Ascending aorta (tissue), 2 donors: Measurements from ENCODE around the gene CYB5R3. TPM values are rescaled to one million over a fixed set of nuclear protein-coding genes. Genes with fewer than 3 reads are reported as not detected.
A peak's percentile ranks its signal among the peaks of the same experiment; 100 is the strongest.
"Not testable (repeated sequence)": the region's sequence is repeated elsewhere in the genome, so short reads cannot be mapped to it uniquely, and the experiment has no call there.

Experiments used
- DNase-seq, 2 donors: peaks; one replicate each; pipeline ENCODE4 v3.0.0-alpha.2; 2019; ENCODE audit warnings: low spot score in 2 of 2
- H3K27ac ChIP-seq, 2 donors: fragments of 200-600 bp; sonication (generic); one replicate each; pipeline ENCODE4 v1.5.1; 2016 to 2017; ENCODE audit warnings: mild to moderate bottlenecking in 1 of 2
- H3K27me3 ChIP-seq: fragments of 200-600 bp; sonication (generic); one replicate; pipeline ENCODE4 v1.5.1; 2017
- H3K36me3 ChIP-seq, 2 donors: fragments of 200-600 bp; sonication (generic); one replicate each; pipeline ENCODE4 v1.5.1; 2016
- H3K4me1 ChIP-seq, 2 donors: fragments of 200-600 bp; sonication (generic); one replicate each; pipeline ENCODE4 v1.5.1; 2016 to 2017; ENCODE audit warnings: mild to moderate bottlenecking in 1 of 2
- H3K4me3 ChIP-seq, 2 donors: fragments of 200-600 bp; sonication (generic); one replicate each; pipeline ENCODE4 v1.5.1; 2016 to 2017; ENCODE audit warnings: mild to moderate bottlenecking in 1 of 2
- H3K9me3 ChIP-seq, 2 donors: fragments of 200-600 bp; sonication (generic); one replicate each; pipeline ENCODE4 v1.5.1; 2016
- intact Hi-C: fragments of 100-400 bp; cut with DNase I; formaldehyde crosslinking; loops from one replicate; pipeline ENCODE4 v1.15.1; 2023
- total RNA-seq: library from RNA; depleted of rRNA; stranded (reverse); fragments of >200 nt; gene quantifications from one replicate; pipeline ENCODE4 v1.1.0, GENCODE V29; 2016
- TF ChIP-seq, protein P1 (sequence below), 3 experiments: fragments of 200-600 bp in 2 of 3; fragments of 450-650 bp in 1 of 3; sonication (generic) in 2 of 3; IDR thresholded peaks; one replicate each; pipeline ENCODE4 v1.5.1; 2016 to 2019; ENCODE audit warnings: antibody characterized with exemption in 3 of 3, mild to moderate bottlenecking in 1 of 3, moderate library complexity in 1 of 3

The CYB5R3 gene
- total RNA-seq, 1 donor from 2014 or later = 455 TPM

DNA sequence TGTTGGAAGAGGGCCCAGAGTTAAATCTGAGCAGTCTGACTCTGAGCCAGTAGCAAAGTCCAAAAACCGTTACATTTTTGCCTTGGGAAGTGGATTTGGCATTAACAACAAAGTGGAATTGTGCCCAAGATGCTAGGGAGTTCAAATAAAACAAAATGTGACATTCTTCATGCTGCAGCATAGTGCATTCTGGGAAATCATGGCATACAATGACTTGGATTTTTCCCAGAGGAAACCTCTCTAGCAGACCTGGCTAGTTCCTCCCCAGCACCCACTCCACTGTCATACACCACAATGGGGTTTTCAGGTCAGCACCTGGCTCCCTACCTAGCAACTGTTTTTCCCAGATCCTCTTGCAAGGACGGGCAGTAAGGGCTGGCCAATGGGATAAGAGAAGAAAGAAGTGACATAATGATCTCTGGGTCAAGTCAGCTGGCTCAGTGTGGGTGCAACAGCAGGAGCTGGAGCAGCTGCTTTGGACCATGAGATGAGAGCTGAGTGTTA, 24.8 kb upstream of the CYB5R3 start:
- Histone ChIP-seq H3K4me3 (no peak overlapping the region), H3K9me3 (no peaks in the 10 kb centered on the region), H3K27ac (peak overlapping the region; percentile 49 to 59), H3K4me1 (peaks cover 6 to 50% of the 10 kb centered on the region in 2 donors), H3K27me3 (no peaks in the 10 kb centered on the region), H3K36me3 (no peaks in the 10 kb centered on the region)
- intact Hi-C loops = no loop called here
- TF ChIP-seq, protein P1, sequence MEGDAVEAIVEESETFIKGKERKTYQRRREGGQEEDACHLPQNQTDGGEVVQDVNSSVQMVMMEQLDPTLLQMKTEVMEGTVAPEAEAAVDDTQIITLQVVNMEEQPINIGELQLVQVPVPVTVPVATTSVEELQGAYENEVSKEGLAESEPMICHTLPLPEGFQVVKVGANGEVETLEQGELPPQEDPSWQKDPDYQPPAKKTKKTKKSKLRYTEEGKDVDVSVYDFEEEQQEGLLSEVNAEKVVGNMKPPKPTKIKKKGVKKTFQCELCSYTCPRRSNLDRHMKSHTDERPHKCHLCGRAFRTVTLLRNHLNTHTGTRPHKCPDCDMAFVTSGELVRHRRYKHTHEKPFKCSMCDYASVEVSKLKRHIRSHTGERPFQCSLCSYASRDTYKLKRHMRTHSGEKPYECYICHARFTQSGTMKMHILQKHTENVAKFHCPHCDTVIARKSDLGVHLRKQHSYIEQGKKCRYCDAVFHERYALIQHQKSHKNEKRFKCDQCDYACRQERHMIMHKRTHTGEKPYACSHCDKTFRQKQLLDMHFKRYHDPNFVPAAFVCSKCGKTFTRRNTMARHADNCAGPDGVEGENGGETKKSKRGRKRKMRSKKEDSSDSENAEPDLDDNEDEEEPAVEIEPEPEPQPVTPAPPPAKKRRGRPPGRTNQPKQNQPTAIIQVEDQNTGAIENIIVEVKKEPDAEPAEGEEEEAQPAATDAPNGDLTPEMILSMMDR (IDR thresholded peaks at IDR 0.05) = no peak
- no peak for DNase-seq

DNA sequence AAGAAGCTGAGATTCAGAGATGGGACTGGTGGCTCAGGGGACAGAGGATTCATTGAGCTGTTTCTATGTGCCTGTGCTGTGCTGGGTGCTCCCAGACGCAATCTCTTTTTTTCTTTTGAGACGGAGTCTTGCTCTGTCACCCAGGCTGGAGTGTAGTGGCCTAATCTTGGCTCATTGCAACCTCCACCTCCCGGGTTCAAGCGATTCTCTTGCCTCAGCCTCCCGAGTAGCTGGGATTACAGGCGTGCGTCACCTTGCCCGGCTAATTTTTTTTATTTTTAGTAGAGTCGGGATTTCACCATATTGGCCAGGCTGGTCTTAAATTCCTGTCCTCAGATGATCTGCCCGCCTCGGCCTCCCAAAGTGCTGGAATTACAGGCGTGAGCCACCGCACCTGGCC, 23.9 kb upstream of the CYB5R3 start:
- H3K4me3 ChIP-seq, intact Hi-C loops, H3K27me3 ChIP-seq, DNase-seq, H3K9me3 ChIP-seq, H3K36me3 ChIP-seq: not testable (repeated sequence)
- Histone ChIP-seq H3K27ac (peak overlapping the region in 1 of 2 donors; percentile 59), H3K4me1 (peaks cover 6 to 47% of the 10 kb centered on the region in 2 donors)

DNA sequence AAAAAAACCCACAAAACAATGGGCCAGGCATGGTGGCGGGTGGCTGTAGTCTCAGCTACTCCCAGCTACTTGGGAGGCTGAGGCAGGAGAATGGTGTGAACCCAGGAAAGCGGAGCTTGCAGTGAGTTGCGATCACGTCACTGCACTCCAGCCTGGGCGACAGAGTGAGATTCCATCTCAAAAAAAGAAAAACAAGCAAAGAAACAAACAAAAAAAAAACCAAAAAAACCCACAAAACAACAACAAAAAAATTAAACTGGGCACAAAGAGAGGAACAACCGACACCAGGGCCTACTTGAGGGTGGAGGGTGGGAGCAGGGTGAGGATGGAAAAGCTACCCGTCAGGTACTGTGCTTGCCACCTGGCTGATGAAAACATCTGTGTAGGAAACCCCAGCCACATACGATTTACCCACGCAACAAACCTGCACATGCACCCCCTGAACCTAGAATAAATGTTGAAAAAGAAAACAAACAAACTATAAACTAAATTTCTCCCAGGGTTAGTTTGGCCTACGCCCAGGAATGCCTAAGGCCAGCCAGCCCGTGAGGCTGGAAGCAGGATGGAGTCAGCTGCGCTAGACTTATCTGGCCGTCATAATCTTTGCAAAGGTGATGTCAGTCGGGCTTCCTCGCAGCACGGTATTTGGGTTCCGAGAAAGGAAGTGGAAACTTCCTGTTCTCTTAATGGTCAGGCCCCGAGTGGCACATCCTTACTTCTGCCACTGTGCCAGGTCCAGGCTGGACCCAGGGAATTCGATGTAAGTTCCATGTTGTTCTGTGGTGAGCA, 21.9 kb upstream of the CYB5R3 start:
- H3K27ac ChIP-seq = peak overlapping the region; percentile 19 to 51
- DNase-seq = no peak
- no peaks in the 10 kb centered on the region for H3K9me3 ChIP-seq
- intact Hi-C loops = no loop called here
- no peaks in the 10 kb centered on the region for H3K36me3 ChIP-seq
- no peaks in the 10 kb centered on the region for H3K27me3 ChIP-seq
- TF ChIP-seq, protein P1 (IDR thresholded peaks at IDR 0.05) = no peak
- no peak overlapping the region for H3K4me3 ChIP-seq
- peaks cover 0 to 27% of the 10 kb centered on the region in 2 donors for H3K4me1 ChIP-seq

DNA sequence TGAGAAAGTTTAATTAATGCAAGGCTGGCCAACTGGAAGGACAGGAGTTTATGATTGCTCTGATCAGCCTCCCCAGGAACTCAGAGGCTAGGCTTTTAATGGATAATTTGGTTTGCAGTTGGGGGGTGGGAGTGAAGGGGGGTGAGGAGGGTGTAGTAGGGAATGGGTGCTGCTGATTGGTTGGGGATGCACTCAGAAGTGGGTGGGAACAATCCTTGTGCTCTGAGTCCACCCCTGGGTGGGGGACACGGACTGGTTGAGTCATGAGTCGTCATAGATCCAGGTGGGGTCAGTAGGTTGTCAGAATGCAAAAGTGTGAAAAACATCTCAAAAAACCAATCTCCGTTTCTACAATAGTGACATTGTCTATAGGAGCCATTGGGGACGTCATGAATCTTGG, 20.9 kb upstream of the CYB5R3 start:
- intact Hi-C loops = no loop called here
- DNase-seq = no peak
- Histone ChIP-seq H3K27me3 (no peaks in the 10 kb centered on the region), H3K36me3 (no peaks in the 10 kb centered on the region), H3K27ac (no peak overlapping the region), H3K4me1 (peaks cover 0 to 17% of the 10 kb centered on the region in 2 donors), H3K9me3 (no peaks in the 10 kb centered on the region), H3K4me3 (no peak overlapping the region)
- TF ChIP-seq, protein P1 (IDR thresholded peaks at IDR 0.05) = no peak

DNA sequence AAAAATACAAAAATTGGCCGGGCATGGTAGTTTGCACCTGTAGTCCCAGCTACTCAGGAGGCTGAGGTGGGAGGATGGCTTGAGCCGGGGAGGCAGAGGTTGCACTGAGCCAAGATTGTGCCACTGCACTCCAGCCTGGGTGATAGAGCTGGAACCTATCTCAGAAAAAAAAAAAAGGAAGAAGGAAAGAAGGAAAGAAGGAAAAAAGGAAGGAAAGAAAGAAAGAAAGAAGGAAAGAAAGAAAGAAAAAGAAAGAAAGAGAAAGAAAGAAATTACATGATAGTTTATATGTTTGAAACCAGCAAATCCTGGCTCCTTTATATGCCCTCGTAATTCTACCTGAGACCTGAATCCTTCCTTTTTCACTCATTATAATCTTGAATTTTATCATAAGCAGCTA, 17.2 kb upstream of the CYB5R3 start:
- H3K27ac ChIP-seq, DNase-seq, H3K4me1 ChIP-seq, H3K36me3 ChIP-seq, H3K27me3 ChIP-seq, intact Hi-C loops, H3K4me3 ChIP-seq, H3K9me3 ChIP-seq: not testable (repeated sequence)

DNA sequence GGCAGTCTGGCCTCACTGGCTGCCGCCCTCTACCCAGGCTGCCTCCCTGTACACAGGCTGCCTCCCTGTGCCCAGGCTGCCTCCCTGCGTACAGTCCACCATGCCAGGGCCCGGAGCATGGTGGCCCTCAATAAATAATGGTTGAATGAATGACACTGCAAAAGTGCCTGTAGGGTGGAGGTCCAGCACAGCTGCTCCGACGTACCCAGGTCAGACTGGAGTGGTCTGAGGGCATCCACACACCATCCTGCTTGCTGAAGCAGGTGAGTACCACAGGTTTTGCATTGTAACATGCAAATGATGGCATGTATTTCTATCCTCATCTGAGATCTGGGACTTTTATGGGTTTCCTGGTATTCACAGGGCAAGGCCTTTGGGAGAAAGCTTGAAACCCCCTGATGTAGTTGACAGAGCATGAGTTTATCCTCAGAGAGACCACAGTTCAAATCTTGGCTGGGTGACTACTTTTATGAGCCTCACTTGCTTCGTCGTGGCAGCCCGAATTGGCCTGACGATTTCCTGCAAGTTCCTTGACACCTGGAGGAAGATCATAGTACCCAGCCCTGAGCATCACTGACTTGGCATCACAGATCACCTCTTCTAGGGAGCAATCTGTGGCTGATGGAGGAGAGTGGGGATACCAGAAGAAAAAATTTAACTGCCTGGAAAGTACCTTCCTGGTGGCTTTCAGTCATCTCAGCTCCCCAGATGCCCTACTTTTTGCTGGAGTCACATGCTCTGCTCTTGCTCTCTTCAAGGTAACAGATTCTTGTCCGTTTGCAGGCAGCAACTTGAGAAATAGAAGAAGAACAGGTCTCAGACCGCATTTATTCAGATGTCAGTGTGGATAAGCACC, 16.0 kb upstream of the CYB5R3 start:
- Histone ChIP-seq H3K4me1 (peaks cover 0 to 8% of the 10 kb centered on the region in 2 donors), H3K9me3 (no peaks in the 10 kb centered on the region), H3K27ac (no peak overlapping the region), H3K4me3 (no peak overlapping the region), H3K27me3 (no peaks in the 10 kb centered on the region), H3K36me3 (no peaks in the 10 kb centered on the region)
- TF ChIP-seq, protein P1 (IDR thresholded peaks at IDR 0.05) = no peak
- DNase-seq = no peak
- intact Hi-C loops = loop anchor here (5.0 kb wide), 2 partner anchors 32 to 202 kb away; no protein-coding TSS in a partner anchor
